GM21515 (cell line): ENCODE results near the gene CDNF.
A peak's percentile ranks its signal among the peaks of the same experiment; 100 is the strongest.
"Not testable (repeated sequence)": the region's sequence is repeated elsewhere in the genome, so short reads cannot be mapped to it uniquely, and the experiment has no call there.

Source experiments
- ATAC-seq: cut with Tn5 transposase; IDR thresholded peaks from one replicate; pipeline ENCODE4 v1.9.1; 2021; ENCODE audit not compliant: unreplicated experiment

The CDNF gene

GRCh38 chr10:14837757-14838581 lies at the start of gene CDNF, which contains the start of the genes HSPA14 and MSANTD7:
TSS of gene CDNF (minus strand) at chr10:14838037. CDS start at chr10:14837946, 91 bp downstream.
TSS of gene HSPA14 (plus strand) at chr10:14838306. CDS start at chr10:14838403, 97 bp downstream.
TSS of gene MSANTD7 (plus strand) at chr10:14838306. CDS start at chr10:14842285, 3,979 bp downstream.
- peak; percentile 91 for ATAC-seq

- ATAC-seq = no peak
Measured at GRCh38 chr10:14884082-14884481, 46.2 kb upstream of the CDNF start.

- ATAC-seq = no peak
Measured at GRCh38 chr10:14880229-14880628, 42.4 kb upstream of the CDNF start.

DNA sequence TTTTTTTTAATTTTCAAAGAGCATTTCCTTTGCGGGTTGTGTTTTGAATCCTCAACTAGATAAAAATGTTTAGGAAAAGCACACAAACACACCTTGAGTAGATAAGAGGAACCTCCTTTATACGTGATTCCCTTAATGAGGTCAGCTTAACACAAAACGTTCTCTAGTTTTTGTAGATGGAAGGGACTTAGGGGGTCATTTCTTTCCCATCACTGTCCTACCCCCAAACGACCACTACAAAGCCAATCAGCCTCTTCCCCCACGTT lies 42.0 kb upstream of the CDNF start:
- no peak for ATAC-seq

GRCh38 chr10:14879124-14879927 lies 41.5 kb upstream of the CDNF start:
- ATAC-seq = peak; percentile 24

DNA sequence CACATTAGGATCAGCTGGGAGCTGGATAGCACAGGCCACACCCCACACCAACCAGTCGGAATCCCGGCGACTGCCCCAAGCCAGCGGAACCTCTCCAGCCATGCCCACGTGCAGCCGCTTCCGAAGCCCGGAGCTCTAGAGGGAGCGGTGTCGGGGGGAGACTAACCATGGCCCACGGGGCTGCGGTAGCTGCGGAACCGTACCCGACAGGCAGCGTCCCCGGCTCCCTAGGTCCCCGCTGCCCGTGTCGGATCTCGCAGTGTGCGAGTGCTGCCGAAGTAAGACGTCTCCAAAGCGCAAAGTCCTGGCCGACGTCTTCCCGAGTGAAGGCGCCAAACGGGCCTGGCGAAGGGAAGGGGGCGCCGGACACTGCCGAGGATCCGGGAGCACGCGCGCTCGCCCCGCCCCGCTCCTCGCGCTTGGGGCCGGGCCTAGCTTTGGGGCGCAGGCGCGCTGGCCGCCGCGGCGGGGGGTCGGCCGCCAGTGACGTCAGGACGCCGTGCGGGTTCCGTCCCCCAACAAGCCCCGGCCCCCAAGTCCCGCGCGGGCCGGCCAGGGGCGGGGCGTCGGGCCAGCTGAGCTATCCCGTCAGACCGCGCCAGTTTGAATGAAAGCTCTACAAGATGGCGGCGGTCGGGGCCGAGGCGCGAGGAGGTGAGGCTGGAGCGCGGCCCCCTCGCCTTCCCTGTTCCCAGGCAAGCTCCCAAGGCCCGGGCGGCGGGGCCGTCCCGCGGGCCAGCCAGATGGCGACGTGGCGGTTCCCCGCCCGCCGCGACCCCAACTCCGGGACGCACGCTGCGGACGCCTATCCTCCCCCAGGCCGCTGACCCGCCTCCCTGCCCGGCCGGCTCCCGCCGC lies 40.7 kb upstream of the CDNF start, which contains the start of gene SUV39H2:
Gene SUV39H2, plus strand, starts transcription at position 601 of the 858 bp plus-strand sequence. Its CDS starts 23 bp downstream, at position 624.
- ATAC-seq = peak; percentile 92

DNA sequence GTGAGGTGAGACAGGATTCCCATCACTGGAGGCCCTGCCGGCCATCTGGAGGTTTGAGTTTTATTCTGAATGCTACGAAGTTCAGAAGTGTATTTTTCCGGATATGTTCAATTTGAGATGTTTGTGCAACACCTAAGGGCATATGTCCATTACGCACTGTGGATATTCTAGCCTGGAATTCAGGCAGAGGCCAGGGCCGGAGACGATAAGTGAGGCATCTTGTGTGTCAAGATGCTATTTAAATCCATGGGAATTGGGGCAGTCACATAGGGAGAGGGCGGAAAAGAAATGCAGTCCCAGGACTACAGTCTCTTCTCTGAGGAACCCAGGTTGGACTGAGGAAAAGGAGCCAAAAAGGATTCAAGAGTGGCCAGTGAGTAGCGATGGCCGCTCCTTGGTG lies 38.9 kb upstream of the CDNF start:
- ATAC-seq = no peak

DNA sequence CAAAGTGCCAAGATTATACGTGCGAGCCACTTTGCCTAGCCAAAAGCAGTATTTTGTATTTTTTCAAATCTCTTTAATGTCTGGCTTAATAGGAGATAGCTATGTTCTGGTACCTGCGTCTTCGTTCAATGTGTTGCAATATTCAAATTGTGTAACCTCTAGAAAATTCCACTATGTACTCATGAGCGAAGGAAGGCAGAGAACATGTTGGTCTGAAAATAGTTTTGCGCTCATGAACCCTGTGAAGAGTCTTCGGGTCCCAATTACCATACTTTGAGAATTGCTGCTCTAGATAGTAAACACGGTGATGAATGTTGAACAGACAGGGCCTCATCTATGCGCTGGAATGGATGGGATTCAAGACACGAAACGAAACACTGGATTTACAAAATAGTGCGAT lies 38.1 kb upstream of the CDNF start:
- no peak for ATAC-seq

DNA sequence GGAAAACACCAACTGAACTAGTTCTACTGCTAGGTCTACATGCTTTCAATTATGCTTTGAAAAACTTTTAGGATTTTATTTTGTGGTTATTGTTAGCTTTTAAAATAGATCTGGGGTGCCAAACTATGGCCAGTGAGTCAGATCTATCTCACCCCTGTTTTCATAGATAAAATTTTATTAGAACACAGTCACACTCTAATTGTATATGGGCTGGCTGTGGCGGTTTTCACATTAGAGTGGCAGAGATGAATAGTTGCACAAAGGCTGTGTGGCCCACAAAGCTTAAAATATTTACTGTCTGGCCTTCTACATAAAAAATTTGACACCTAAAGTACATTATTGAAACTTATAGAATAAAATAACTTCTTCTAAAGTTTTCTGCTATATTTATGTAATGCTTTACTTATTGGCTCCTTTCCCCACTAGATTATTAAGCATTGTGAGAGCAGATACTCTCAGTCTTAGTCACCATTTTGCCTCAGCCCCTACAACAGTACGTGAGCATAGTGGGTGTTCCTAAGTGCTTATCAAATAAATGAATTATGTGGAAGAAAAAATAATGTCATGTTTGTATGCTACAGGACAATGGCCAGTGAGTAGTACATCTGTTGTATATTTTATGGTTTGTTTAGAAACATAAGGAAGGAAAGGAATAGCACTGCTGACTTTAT lies 35.4 kb upstream of the CDNF start:
- no peak for ATAC-seq

DNA sequence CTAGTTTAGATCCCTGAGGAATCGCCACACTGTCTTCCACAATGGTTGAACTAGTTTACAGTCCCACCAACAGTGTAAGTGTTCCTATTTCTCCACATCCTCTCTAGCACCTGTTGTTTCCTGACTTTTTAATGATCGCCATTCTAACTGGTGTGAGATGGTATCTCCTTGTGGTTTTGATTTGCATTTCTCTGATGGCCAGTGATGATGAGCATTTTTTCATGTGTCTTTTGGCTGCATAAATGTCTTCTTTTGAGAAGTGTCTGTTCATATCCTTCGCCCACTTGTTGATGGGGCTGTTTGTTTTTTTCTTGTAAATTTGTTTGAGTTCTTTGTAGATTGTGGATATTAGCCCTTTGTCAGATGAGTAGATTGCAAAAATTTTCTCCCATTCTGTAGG lies 27.0 kb upstream of the CDNF start:
- ATAC-seq = not testable (repeated sequence)

DNA sequence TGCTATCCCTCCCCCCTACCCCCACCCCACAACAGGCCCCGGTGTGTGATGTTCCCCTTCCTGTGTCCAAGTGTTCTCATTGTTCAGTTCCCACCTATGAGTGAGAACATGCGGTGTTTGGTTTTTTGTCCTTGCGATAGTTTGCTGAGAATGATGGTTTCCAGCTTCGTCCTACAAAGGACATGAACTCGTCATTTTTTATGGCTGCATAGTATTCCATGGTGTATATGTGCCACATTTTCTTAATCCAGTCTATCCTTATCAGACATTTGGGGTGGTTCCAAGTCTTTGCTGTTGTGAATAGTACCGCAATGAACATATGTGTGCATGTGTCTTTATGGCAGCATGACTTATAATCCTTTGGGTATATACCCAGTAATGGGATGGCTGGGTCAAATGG lies 26.6 kb upstream of the CDNF start:
- not testable (repeated sequence) for ATAC-seq

- no peak for ATAC-seq
Measured at GRCh38 chr10:14860791-14861190, 23.0 kb upstream of the CDNF start.

GRCh38 chr10:14859775-14860174 lies 21.9 kb upstream of the CDNF start:
- ATAC-seq = no peak

GRCh38 chr10:14859043-14859442 lies 21.2 kb upstream of the CDNF start:
- ATAC-seq = no peak

DNA sequence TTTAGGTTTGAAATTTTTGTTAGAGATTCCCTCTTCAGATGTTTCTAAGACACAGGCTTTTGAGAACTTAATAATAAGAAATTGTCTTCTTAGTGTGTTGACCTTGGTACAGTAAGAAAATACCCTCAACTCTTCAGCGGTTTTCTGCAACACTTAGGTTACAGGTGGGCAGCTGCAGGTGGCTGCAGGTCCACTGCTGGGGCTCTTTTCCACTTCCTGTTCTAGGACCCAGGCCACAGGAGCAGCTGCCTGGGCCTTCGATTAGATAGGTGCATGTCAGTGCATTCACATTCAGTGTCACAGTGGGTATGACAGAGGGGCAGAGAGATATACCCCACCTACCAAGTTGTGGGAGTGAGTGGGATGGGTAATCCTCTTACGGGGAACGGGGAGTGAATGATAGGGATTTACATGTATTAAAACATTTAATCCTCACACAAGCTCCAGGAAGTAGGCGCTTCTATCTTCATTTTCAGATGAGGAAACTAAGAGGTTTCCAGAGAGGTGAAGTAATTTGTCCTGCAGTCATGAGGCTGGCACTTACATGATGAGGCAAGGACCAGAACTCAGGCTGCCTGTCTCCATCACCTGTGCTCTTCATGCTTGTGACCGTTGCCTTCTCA lies 20.6 kb upstream of the CDNF start:
- no peak for ATAC-seq

DNA sequence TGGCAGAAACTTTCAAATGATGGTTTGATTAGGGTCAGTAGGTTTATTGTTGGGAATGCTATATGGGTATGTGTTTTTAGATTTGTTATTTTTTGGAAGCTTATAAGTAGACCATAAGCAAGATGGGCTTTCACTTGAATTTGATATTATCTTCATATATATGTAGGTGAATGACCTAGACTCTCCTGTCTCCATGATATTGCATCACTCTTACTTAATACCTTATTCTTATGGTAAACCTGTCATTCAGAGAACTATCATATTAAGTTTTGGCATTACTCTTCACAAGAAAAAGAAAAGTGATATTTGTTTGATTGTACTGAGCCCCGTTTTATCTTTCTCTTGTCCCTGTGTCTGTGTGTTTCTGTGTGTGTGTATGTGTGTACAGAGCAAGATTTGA lies 17.6 kb upstream of the CDNF start:
- ATAC-seq = no peak

- ATAC-seq = no peak
Measured at GRCh38 chr10:14852236-14852635, 14.4 kb upstream of the CDNF start.

- ATAC-seq = no peak
Measured at GRCh38 chr10:14844948-14845347, 7.1 kb upstream of the CDNF start.

- no peak for ATAC-seq
Measured at GRCh38 chr10:14843327-14843988, 5.6 kb upstream of the CDNF start.

GRCh38 chr10:14840178-14840577 lies 2.3 kb upstream of the CDNF start:
- no peak for ATAC-seq
